ENCODE data around the gene SPON1.

Gene SPON1

GRCh38 chr11:14015711-14016110 is 53.2 kb downstream of the SPON1 start:
- in situ Hi-C loops (cut with HindIII; ENCODE audit: low pct_ligation_motif_present, low sequenced_read_pairs), result no loop called here
- peak; percentile 51 for DNase-seq
- Histone ChIP-seq H3K36me3 (replicated peaks) (no peaks in the 10 kb centered on the region), H3K27ac (no peak overlapping the region), H3K27me3 (replicated peaks) (no peaks in the 10 kb centered on the region), H3K4me3 (ENCODE audit: low read depth, low read length) (no peak overlapping the region)
- TF ChIP-seq CTCF (IDR thresholded peaks at IDR 0.05; ENCODE audit: low read depth, low read length, missing control alignments), result no peak

- Histone ChIP-seq H3K27me3 (replicated peaks) (no peaks in the 10 kb centered on the region), H3K4me3 (ENCODE audit: low read depth, low read length) (no peak overlapping the region), H3K27ac (no peak overlapping the region), H3K36me3 (replicated peaks) (no peaks in the 10 kb centered on the region)
- no peak for DNase-seq
- in situ Hi-C loops (cut with HindIII; ENCODE audit: low pct_ligation_motif_present, low sequenced_read_pairs), result no loop called here
- TF ChIP-seq CTCF (IDR thresholded peaks at IDR 0.05; ENCODE audit: low read depth, low read length, missing control alignments), result no peak
Measured at GRCh38 chr11:14018441-14018840, 55.9 kb downstream of the SPON1 start.

- H3K27me3 ChIP-seq (replicated peaks), result no peaks in the 10 kb centered on the region
- no peak for DNase-seq
- no peak for TF ChIP-seq CTCF (IDR thresholded peaks at IDR 0.05; ENCODE audit: low read depth, low read length, missing control alignments)
- no peak overlapping the region for H3K4me3 ChIP-seq (ENCODE audit: low read depth, low read length)
- no peak overlapping the region for H3K27ac ChIP-seq
- in situ Hi-C loops (cut with HindIII; ENCODE audit: low pct_ligation_motif_present, low sequenced_read_pairs), result no loop called here
- no peaks in the 10 kb centered on the region for H3K36me3 ChIP-seq (replicated peaks)
Measured at GRCh38 chr11:14021738-14022137, 59.2 kb downstream of the SPON1 start.

- H3K36me3 ChIP-seq (replicated peaks), result no peaks in the 10 kb centered on the region
- H3K27me3 ChIP-seq (replicated peaks), result no peaks in the 10 kb centered on the region
- DNase-seq, result no peak
- no peak for TF ChIP-seq CTCF (IDR thresholded peaks at IDR 0.05; ENCODE audit: low read depth, low read length, missing control alignments)
- H3K27ac ChIP-seq, result no peak overlapping the region
- in situ Hi-C loops (cut with HindIII; ENCODE audit: low pct_ligation_motif_present, low sequenced_read_pairs), result no loop called here
- H3K4me3 ChIP-seq (ENCODE audit: low read depth, low read length), result no peak overlapping the region
Measured at GRCh38 chr11:14022251-14022650, 59.7 kb downstream of the SPON1 start.

- H3K4me3 ChIP-seq (ENCODE audit: low read depth, low read length), result no peak overlapping the region
- no peak overlapping the region for H3K27ac ChIP-seq
- TF ChIP-seq CTCF (IDR thresholded peaks at IDR 0.05; ENCODE audit: low read depth, low read length, missing control alignments), result no peak
- in situ Hi-C loops (cut with HindIII; ENCODE audit: low pct_ligation_motif_present, low sequenced_read_pairs), result no loop called here
- no peaks in the 10 kb centered on the region for H3K36me3 ChIP-seq (replicated peaks)
- no peaks in the 10 kb centered on the region for H3K27me3 ChIP-seq (replicated peaks)
- DNase-seq, result no peak
Measured at GRCh38 chr11:14022821-14023220, 60.3 kb downstream of the SPON1 start.

- no peak overlapping the region for H3K27ac ChIP-seq
- TF ChIP-seq CTCF (IDR thresholded peaks at IDR 0.05; ENCODE audit: low read depth, low read length, missing control alignments), result no peak
- no peak overlapping the region for H3K4me3 ChIP-seq (ENCODE audit: low read depth, low read length)
- no peaks in the 10 kb centered on the region for H3K27me3 ChIP-seq (replicated peaks)
- DNase-seq, result no peak
- no peaks in the 10 kb centered on the region for H3K36me3 ChIP-seq (replicated peaks)
- in situ Hi-C loops (cut with HindIII; ENCODE audit: low pct_ligation_motif_present, low sequenced_read_pairs), result no loop called here
Measured at GRCh38 chr11:14026961-14027360, 64.4 kb downstream of the SPON1 start.
